ENCODE measurements around the gene RAB20.
"Not testable (repeated sequence)": the region's sequence is repeated elsewhere in the genome, so short reads cannot be mapped to it uniquely, and the experiment has no call there.

The RAB20 gene, protein sequence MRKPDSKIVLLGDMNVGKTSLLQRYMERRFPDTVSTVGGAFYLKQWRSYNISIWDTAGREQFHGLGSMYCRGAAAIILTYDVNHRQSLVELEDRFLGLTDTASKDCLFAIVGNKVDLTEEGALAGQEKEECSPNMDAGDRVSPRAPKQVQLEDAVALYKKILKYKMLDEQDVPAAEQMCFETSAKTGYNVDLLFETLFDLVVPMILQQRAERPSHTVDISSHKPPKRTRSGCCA

DNA sequence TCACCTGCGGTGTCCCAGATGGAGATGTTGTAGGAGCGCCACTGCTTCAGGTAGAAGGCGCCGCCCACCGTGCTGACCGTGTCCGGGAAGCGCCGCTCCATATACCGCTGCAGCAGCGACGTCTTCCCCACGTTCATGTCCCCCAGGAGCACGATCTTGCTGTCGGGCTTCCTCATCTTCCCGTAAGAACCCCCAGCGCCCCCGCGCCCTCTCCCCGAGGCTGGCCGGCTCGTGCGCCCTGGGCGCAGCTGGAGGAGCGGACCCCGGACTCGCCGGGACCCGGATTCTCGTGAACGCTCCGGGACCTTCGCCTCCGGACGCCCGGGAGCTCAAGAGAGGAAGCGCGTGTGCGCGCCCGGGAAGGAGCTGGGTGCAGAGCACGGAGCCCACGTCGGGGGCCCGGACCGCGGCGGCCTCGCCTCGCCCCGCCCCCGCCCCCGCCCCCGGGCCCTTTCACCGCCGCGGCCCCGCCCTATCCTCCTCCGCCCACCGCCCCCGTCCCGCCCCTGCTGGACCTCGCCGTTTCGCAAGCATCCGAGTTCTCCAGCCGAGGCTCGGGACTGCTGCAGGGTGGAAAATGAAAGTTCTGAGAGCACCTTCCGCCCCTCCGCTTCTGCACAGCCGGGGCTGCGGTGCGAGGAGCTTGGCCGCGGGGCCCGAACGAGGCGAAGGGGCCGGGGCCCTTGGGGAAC lies at the start of gene RAB20:
Gene RAB20 (minus strand): TSS at position 379 of the 692 bp plus-strand sequence. CDS start 203 bp downstream, at position 176.
- no peak for FAIRE-seq

DNA sequence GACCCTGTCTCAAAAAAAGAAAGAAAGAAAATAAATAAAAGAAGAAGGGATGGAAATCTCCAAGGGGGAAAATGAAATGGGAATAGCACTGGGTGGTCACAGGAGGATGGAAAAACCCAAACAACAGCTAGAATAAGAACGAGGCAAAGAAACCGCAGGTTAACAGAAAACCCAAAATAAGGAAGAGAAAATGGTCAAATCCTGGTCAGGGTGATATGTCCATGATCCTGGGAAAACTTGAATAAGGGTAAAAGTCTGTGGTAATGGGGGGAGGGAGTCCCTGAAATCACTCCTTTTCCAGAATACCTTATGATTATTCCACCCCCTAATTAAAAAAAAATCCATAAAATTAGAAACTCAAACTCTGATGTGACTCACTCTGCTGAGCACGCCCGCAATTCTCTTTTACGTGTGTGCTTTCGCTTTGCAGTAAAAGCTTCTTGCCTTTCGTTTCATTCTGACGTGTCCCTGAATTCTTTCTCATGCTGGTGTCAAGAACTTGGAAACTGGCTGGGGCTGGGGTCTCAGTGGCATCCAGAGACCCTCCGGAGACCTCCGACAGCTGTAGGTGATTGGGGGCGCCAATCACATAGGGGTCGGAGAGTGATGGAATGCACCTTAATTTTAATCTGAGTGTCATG lies 49.6 kb upstream of the RAB20 start:
- no peak for FAIRE-seq

DNA sequence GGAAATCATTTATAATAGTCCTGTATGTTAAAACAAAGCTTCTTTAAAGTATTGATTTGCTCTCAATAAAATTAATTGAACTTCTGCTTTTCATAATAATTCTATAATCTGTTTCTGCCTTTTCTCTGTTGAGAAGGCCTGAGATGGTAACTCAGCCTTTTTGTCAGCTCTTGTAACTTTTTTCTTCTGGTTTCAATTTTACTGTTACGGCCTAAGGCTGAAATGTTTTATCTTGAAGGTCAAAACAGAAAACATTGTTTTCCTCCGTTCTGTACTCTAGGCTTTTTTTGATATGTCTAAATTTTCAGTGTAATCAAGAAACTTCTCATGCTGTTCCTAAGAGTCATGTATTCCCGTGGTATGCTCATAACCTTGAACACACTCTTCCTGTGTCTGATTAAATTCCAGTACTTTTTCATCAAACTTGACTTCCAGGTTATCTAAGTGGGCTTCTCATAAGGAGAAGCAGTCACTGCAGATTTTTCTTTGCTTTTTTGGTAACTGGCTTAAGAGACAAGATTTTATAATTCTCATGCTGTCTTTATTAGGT lies 46.2 kb upstream of the RAB20 start:
- FAIRE-seq = no peak

DNA sequence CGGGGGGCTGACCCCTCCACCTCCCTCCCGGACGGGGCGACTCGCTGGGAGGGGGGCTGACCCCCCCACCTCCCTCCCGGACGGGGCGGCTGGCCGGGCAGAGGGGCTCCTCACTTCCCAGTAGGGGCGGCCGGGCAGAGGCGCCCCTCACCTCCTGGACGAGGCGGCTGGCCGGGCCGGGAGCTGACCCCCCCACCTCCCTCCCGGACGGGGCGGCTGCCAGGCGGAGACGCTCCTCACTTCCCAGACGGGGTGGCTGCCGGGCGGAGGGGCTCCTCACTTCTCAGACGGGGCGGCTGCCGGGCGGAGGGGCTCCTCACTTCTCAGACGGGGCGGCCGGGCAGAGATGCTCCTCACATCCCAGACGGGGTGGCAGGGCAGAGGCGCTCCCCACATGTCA lies 44.8 kb upstream of the RAB20 start:
- FAIRE-seq = not testable (repeated sequence)

DNA sequence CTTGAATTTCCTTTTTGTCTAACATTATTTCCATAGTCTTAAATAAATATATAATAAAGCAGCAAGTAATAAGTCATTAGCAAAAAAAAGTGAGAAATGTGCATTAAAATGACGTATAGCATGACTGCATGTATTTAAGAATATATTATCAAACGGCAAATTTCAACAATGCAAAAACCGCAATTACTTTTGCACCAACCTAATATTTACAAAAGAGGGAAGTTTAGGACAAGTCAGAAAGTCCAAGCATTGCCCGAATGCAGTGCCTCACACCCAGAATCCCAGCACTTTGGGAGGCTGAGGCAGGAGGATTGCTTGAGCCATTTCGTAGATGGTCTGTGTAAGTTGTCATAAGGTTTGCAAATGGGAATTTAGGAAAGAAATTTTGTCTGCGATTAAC lies 43.6 kb upstream of the RAB20 start:
- no peak for FAIRE-seq

DNA sequence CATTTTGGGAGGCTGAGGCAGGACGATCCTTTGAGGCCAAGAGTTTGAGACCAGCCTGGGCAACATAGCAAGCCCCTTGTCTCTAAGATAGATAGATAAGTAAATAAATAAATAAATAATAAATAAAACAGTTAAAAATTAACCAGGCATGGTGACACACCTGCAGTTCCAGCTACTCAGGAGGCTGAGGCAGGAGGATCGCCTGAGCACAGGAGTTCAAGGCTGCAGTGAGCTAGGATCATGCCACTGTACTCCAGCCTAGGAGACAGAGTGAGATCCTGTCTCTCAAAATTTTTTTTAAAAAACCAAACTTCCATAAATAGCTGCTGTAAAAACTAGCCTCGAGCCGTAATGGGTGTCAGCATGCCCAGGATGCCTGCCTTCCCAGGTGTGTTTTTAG lies 39.5 kb upstream of the RAB20 start:
- no peak for FAIRE-seq

DNA sequence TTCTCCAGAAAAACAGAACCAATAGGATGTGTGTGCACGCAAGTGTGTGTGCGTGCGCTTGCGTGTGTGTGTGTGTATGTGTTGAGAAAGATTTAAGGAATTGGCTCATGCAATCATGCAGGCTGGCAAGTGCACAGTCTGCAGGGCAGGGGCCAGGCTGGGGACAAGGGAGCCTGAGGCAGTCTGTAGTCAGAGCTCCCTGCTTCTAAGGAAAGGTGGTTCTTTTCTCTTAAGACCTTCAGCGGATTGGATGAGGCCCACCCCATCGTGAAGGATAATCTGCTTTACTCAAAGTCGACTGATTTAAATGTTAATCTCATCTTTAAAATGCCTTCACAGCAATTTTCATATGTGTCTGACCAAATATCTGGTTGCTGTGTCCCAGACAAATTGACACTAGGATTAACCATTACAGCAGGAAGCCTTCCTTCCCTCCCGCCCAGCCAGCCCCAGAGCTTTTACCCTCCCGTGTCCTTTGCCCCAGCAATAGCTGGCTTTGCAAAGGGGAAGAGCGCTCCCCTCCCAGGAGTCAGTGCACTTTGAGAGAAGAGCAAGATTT lies 38.8 kb upstream of the RAB20 start:
- FAIRE-seq = no peak

DNA sequence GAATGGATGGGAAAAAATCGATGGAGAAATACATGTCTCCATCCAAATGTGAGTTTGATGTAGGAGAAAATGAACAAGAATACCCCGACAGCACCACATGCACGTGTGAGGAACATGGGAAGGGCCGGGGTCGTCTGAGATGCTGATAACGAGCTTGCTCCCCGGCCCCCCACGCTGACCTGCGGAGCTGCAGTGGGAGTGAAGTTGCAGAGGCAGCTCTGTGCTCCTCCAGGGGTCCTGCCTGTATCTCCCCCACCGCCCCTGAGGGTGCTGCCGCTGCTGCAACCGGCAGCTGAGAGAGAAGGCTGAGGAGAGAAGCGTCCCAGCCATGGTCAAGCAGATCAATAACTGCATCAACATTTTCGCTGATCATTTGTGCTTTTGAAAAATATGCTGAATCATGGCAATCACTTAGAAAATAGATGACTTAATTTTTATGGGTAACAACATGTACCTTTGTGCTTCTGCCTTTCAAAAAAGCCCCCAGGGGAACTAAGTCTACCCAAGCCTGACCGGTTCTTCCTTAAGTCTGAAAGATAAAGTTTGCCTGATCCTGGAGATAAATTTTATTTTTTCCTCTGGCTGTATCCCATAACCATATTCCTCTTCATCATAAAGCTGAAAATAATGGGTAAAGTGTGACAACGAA lies 35.6 kb upstream of the RAB20 start:
- FAIRE-seq = no peak

DNA sequence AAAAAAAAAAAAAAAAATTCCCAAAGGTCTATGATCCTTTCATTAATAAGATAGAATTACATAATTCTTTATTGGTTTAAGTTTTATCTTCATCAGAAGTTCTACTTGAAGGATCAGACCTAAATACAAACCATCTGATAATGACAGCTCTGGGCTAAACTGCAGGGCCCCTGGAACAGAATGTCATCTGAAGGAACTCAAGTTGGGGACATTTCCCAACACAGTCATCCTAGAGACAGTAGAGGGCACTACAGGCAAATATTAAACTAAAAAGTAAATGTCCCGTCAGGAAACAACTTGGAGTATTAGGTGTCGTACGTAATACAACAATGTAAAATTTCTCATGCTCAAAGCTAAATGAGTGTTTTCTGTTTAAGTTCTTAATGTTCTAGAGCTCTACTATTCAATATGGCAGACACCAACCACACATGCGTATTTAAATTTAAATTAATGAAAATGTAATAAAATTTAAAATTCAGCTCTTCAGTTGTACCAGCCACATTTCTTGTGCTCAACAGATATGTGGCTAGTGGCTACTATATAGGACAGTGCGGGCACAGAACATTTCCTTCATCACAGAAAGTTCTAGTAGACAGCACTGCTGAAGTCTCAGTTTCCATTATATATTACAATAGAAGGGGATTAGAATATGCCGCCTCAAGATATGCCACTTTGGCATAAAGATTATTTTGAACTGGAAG lies 32.1 kb upstream of the RAB20 start:
- peak; percentile 97 for FAIRE-seq

DNA sequence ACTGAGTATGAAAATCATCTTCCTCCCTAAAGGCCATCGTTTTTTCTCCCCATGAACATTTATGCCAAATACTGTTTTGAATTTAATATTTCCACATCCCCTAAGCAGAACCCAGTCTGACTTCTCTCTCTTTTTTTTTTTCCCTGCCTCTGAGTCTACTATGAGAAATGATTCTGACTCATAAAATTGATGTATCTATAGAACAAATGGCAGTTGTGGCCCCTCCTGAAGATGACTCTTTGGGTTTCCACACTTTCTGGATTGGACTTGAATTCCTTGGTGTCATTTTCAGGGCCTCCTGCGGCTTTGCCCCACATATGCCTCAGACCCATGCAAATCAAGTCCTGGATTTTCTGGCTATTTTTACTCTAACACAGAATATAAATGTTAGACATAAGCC lies 31.1 kb upstream of the RAB20 start:
- FAIRE-seq = no peak

DNA sequence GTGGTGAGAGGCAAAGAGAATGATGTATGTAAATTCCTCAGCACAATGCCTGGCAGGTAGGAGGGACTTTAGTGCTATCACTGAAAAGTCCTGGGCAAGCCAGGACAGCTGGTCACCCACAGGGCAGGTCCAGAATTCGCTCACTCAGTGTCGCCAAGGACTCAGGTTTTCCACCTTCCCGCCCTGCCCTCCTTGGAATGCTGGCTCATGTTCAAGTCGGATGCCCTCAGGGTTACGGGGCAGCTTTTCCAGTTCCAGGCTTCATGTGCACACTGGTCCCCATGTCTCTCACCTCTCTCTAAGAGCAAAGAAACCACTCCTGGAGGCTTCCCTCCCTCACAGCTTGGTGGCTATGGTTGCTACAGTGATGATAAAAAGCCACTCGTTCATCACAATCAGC lies 29.1 kb upstream of the RAB20 start:
- FAIRE-seq = no peak

DNA sequence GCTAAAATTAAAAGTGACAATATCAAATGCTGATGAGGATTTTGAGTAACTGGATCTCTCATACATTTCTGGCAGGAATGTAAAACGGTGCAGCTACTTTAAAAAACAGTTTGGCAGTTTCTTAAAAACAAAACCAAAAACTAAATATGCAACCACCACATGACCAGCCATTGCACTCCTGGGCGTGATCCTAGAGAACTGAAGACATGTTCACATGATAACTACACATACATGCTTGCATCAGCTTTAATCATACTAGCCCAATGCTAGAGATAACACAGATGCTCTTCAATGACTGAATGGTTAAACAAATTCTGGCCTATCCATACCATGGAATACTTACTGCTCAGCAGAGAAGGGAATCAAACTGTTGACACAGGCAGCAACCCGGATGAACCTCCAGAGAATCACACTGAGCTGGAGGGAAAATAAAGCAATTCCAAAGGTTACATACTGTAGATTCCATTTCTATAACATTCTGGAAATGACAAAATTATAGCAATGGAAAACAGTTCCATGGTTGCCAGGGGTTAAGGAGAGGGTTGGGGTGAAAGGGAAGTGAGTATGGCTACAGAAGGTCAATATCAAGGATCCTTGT lies 28.4 kb upstream of the RAB20 start:
- no peak for FAIRE-seq

DNA sequence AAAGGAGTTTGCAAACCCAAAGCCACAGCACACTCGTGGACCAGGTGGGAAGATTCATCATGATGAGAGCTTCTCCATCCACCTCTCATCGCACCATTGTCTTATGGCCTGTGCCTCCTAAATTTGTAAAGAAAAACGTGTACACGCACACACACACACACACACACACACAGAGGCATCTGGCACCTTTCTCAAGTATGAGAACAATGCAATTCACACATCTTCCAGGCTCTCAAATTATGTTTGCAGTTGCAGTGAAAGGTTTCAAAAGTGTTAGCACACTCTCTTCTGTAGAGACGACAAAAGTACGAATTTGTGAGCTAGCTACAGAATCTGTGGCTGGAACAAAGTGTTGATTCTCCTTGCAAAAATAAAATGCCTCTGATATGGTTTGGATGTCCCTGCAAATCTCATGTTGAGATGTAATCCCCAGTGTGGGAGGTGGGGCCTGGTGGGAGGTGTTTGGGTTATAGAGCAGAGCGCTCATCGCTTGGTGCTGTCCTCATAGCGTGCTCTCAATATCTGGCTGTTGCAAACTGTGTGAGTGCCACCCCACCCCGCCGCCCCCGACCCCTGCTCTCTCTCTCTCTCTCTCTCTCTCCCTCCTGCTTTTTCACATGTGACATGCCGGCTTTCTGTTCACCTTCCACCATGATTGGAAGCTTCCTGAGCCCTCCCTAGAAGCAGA lies 21.8 kb upstream of the RAB20 start:
- no peak for FAIRE-seq

DNA sequence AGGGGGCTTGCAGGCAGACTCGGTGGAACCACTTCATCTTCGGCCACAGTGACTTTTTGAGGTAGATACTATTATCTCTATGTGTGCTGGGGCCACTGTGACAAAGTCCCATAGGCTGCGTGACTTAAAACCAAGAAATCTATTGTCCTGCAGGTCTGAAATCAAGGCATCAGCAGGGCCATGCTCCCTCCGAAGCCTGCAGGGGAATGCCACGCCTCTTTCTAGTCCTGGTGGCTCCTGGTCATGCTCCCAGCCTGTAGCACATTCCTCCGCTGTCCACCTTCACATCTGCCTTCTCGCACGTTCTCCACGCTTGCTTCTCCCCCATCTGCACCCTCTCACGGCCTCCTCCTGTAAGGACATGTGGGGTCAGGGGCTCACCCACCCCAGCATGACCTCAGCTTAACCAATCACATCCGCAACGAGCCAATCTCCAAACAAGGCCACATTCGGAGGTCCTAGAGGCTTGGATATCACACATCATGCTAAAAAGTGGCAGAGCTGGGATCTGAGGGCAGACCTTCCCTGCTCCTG lies 21.0 kb upstream of the RAB20 start:
- FAIRE-seq = no peak

DNA sequence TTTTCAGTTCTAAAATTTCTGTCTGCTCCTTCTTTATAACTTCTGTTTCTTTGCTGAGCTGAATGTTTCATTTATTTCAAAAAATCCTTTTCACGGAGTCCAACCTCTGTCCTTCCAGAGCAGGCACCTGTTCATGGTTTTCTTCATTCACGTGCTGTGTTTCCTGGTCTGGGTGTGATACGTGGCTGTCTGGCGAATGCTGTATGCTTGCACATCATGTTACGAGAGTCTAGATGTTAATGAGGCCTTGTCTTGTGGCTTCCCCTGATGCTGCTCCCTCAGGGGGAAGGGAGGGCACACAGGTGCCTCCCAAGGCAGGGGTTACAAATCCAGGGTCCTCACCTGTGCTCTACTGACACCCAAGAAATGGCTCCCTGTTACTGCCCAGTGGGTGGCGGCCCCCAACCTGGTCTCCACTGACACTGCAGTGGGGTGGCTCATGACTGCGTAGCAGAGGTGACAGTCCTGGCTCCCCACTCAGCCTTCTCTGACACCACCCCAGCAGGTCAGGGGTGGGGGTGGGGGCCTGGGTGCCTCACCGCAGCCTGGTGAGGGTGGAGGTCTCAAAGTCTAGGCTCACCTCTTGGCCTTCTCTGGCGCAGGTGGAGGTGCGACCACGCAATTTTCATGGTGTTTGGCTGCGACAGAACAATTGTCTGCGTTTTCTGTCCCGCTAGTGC lies 20.1 kb upstream of the RAB20 start:
- FAIRE-seq = no peak

DNA sequence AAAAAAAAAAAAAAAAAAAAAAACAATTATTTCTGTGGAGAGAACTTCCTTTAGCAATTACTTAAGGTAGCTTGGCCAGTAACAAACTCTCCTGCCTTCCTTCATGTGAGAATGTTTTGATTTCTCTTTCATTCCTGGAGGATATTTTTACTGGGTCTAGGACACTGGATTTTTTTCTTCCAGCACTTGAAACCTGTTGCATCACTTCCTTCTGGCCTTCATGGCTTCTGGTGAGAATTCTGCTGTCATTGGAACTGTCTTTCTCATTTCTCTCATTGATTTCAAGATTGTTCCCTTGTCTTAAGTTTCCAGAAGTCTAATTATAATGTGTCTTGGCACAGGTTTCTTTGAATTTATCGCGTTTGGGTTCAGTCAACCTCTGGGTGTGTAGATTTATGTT lies 19.3 kb upstream of the RAB20 start:
- no peak for FAIRE-seq

DNA sequence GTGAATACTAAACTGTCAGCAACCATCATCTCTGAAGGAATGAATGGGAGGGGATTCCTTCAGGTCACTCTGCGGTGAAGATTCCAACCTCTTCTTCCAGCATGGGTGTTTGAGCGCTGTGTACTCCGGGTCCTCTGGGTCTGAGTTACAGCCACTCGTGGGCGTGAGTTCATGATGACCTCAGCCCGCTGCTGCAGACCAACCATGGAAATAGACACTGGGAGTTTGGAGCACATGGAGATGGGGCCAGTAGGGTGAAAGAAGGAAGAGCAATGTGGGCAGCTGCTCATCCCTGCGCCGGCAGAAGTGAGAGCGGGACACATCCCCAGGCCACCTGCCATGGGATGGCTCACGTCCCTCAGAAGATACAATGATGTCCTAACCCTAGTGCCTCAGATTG lies 16.8 kb upstream of the RAB20 start:
- no peak for FAIRE-seq

DNA sequence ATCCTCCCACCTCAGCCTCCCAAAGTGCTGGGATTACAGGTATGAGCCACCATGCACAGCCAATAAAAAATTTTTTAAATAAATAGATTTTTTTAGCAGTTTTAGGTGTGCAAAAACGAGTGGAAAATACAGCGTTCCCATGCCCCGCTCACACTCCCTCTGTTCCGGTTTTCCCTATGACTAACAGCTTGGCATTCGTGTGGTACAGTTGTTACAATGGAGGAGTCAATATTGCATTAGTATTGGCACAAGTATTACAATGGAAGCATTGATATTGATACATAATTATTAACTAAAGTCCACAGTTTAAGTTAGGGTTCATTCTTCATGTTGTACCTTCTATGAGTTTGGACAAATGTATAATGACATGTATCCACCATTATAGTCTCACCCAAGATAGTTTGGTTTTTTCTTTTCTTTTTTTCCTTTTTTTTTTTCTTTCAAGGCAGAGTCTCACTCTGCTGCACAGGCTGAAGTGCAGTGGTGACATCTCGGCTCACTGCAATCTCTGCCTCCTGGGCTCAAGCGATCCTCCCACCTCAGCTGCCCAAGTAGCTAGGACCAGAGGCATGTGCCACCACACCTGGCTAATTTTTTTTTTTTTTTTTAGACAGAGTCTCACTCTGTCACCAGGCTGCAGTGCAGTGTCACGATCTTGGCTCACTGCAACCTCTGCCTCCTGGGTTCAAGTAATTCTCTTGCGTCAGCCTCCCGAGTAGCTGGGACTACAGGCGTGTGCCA lies 15.4 kb upstream of the RAB20 start:
- FAIRE-seq = no peak

DNA sequence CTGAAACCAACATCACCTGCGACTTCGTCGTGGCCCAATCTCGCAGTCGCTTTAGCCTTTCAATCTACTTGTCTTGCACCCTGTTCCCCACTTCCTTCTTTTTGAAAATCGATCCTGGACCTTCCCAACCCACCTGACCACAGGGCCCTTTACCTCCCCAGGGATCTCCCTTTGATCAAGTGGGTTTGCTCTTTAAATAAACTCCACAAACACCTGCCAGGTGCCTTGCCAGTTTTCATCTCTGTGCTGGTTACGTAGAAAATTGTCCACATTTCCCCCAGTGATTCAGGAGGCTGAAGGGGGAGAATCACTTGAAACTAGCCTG lies 14.5 kb upstream of the RAB20 start:
- FAIRE-seq = no peak

All from A204.1 (cell line).